GM18868 (cell line): ENCODE measurements around the gene SMAD7.
"Not testable (repeated sequence)": the region's sequence is repeated elsewhere in the genome, so short reads cannot be mapped to it uniquely, and the experiment has no call there.

Experiments used
- ATAC-seq: cut with Tn5 transposase; IDR thresholded peaks from one replicate; pipeline ENCODE4 v1.9.1; 2021; ENCODE audit warnings: mild to moderate bottlenecking, moderate library complexity; ENCODE audit not compliant: unreplicated experiment

The SMAD7 gene

GRCh38 chr18:48884306-48884705, 66.5 kb downstream of the SMAD7 start:
- no peak for ATAC-seq

- no peak for ATAC-seq
These were observed 68.4 kb downstream of the SMAD7 start for GRCh38 chr18:48882379-48882778.

DNA sequence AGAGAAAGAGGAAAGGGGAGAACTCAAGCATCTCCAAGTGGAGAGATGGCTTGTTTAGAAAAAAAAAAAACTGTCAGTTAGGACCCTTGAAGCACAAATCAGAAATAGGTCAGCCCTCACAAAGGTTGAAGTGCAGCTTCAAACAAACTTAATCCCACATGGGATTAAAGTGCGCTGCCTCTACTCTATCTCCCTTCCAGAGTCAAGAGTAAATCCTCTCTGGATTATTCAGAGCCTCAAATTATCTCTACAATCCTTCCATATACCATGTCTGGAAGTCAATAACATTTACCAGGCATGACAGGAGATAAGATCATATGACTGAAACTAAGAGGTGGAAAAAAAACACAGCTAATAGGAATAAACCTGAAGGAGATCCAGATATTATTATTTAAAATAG, 69.8 kb downstream of the SMAD7 start:
- no peak for ATAC-seq

DNA sequence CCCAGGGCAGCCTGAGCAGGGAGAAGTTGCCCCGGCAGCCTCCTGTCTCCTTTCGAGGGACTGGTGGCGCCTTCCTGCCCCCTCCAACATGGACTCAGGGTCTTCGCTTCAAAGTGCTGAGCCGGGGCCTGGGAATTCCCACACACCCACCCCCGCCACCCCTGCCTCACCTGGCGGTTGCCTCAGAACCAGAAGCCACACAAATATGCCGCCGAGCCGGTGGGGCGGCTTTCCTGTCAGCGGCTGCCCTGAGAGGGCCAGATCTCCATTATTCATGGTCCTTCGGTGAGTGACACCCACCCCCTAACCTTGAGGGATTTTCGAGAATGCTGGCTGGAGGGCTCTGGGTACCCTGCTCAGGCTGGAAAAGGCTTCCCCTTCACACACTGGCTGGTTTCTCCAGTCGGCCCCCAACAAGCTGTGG, 71.7 kb downstream of the SMAD7 start:
- ATAC-seq, result no peak

- no peak for ATAC-seq
These were observed 72.3 kb downstream of the SMAD7 start for GRCh38 chr18:48878471-48878870.

DNA sequence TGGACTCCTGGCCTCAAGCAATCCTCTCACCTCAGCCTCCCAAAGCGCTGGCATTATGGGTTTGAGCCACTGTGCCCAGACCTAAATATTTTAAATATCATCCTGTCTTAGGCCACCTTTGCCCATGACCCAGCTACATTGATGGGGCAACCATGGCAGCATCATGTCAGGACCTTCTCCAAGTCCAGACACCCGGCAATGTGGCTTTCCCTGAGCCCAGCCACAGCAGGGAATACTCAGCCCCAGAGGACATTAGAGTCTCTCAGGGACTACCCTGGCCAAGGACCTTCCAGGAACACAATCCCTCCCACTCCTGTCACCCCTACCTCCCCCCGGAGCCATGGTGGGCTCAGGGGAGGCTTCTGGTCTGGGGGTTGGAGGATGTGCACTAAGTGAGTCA, 72.8 kb downstream of the SMAD7 start:
- no peak for ATAC-seq

GRCh38 chr18:48876590-48876989, 74.2 kb downstream of the SMAD7 start:
- no peak for ATAC-seq

DNA sequence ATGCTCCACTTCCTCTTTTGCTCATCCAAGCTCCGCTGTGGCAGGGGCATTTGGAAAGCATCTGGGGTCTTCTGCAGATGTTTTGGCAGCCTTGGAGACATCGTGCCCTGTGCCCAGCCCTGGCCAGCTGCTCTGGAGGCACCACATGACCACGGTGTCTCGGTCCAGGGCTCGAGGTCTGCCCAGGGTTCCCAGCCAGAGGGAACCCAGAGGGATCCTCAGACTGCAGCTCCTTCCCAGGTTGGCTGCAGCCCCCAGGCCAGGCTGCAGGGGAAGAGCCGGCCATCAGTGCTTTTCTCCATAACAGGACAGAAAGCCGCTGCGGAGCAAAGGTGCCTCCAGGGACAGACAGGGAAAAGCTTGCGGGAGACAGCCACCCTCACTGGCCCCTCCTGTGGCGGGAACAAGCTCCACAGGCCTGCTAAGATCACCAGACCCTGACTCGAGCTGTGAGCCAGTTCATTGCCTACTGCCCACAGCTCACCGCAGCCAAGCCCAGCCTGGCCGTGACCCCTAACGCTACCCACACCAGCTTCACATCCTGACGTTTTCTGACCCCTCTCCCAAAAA, 74.7 kb downstream of the SMAD7 start:
- no peak for ATAC-seq

DNA sequence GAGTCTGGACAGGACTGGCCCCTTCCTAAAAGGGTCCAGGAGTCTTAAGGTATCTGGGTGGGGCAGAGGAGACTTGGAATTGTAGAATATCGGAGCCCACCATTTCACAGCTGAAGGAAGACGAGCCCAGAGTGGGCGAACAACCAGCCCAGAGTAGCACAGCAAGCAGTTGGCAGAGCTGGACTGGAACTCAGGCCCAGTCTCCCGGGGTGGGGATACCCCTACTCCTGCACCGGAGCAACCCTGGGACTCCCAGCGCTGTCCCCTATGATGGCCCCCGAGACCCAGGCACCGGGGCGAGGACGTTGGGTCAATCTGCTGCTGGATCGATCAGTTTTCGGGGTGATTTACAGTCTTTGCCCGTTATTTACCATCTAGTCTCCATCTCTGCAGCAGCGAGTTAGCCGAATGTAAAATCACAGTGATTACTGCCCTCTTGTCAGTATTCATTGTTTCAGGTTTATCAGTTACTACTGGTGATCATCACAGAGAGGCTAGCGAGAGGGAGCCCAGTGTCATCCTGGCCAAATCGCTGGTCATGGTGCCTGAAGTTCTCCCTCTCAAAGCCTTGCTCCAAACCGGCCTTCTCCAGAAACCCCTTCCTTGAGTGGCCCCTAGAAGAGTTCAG, 75.3 kb downstream of the SMAD7 start:
- no peak for ATAC-seq

DNA sequence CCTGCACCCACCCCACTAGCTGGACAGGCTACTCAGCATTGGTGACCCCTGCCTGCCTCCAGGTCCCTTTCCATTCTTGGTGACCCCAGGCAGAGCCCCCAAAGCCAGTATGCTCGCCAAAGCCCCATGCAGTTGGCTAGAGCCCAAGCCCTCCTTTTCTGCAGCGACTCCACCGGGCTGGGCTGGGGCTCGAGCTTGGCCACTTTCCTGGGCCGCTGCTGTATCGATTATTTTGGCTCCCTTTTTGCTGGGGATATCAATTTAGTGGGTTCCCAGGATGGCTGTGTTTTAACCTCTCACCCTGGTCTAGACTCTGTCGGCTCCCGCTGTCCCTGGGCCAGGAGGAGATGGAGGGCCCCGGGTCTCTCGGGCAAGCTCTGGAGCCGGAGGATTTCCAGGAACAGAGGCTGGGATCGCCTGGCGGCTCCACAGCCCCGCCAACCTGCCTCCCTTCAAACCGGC, 76.0 kb downstream of the SMAD7 start:
- no peak for ATAC-seq

- no peak for ATAC-seq
These were observed 76.5 kb downstream of the SMAD7 start for GRCh38 chr18:48874233-48874632.

DNA sequence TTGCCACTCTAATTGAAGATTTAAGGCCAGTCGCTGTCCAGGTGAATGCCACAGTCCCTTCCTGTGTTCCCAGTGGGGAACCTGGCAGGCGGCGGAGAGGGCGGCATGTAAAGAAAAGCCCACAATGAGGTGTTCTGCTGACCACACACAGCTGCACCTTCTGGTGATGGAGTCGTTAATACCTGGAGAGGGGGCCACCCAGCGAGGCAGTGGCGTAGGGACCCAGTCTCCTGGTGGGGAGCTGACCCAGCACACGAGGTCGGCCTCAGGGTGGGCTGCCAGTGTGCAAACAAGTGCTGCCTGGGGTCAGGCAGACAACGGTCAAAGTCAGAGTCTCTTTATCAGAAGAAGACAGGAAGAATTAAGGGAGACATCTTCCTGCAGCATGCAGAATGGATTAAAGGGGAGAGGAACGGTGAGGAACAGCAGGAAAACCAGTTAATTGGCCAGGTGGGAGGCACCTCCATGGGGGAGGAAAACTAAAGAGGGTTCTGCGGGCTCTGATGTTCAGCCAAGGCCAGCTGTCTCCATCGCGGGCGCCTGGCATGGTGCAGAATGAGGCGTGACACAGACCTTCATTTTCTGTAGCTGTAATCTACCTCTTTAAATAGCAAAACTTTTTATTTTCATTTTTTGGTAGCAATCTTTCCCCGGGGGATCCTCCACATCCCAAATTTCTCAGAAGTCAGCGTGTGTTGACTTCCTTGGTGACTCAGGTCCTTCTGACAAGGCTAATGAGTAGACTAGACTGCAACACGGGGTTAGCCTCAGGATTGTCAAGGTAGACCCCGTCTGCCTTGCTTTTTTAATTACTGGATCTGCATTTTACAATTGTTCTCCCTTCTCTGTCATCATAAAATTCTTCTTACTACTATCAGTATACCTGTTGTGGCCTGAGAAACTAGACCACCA, 78.3 kb downstream of the SMAD7 start:
- ATAC-seq, result no peak

GRCh38 chr18:48871391-48872166, 79.2 kb downstream of the SMAD7 start:
- no peak for ATAC-seq

DNA sequence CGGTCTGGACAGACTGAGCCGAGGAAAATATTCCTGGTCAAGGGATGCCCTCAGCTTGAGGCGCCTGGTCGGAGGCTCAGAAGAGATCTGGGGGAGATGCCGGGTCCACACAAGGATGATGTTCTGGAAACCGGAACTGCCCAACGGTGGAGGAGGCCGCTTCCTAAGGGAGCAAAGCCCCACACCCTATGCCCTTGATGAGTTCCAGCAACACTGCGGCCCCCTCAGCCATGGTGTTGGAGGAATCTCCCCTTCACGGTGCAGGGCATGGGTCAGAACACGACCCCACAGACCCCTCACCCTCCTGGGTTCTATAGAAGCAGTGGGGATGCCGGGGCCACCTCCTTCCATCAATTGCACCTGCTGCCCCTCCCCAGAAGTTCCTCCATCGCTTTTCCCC, 79.8 kb downstream of the SMAD7 start:
- ATAC-seq, result not testable (repeated sequence)
